ENCODE measurements around the gene ACTR6. TPM values are rescaled to one million over a fixed set of nuclear protein-coding genes. Genes with fewer than 3 reads are reported as not detected.

Gene ACTR6
- total and polyA plus RNA-seq, 2 experiments from 2014 or later: 15.8 to 28.0 TPM

- no peaks in the 10 kb centered on the region for H3K36me3 ChIP-seq
- H3K27me3 ChIP-seq: no peaks in the 10 kb centered on the region
- TF ChIP-seq CTCF (IDR thresholded peaks at IDR 0.05; ENCODE audit: low read depth, low read length): no peak
These were observed 10.8 kb upstream of the ACTR6 start for GRCh38 chr12:100189636-100190394.

GRCh38 chr12:100193085-100193484, 7.5 kb upstream of the ACTR6 start:
- DNase-seq (ENCODE audit: low read depth in 1 of 2, low spot score in 1 of 2): no peak
- no peak for TF ChIP-seq CTCF (IDR thresholded peaks at IDR 0.05; ENCODE audit: low read depth, low read length)
- H3K27me3 ChIP-seq: no peaks in the 10 kb centered on the region
- no peaks in the 10 kb centered on the region for H3K4me1 ChIP-seq (ENCODE audit: low read depth)
- H3K36me3 ChIP-seq: no peaks in the 10 kb centered on the region
- H3K9me3 ChIP-seq (ENCODE audit: low read depth): no peaks in the 10 kb centered on the region
- no peak overlapping the region for H3K27ac ChIP-seq
- H3K4me3 ChIP-seq: no peak overlapping the region

More at GRCh38 chr12:100189636-100190394, 10.8 kb upstream of the ACTR6 start:
- DNase-seq (ENCODE audit: low read depth in 1 of 2, low spot score in 1 of 2): no peak
- Histone ChIP-seq H3K9me3 (ENCODE audit: low read depth) (no peaks in the 10 kb centered on the region), H3K4me1 (ENCODE audit: low read depth) (peaks cover 4% of the 10 kb centered on the region), H3K4me3 (no peak overlapping the region), H3K27ac (no peak overlapping the region)

GRCh38 chr12:100197486-100197885, 3.1 kb upstream of the ACTR6 start:
- Histone ChIP-seq H3K27me3 (no peaks in the 10 kb centered on the region), H3K4me1 (ENCODE audit: low read depth) (no peaks in the 10 kb centered on the region), H3K4me3 (no peak overlapping the region), H3K27ac (no peak overlapping the region), H3K9me3 (ENCODE audit: low read depth) (no peaks in the 10 kb centered on the region), H3K36me3 (no peaks in the 10 kb centered on the region)
- DNase-seq (ENCODE audit: low read depth in 1 of 2, low spot score in 1 of 2): no peak
- no peak for TF ChIP-seq CTCF (IDR thresholded peaks at IDR 0.05; ENCODE audit: low read depth, low read length)

- no peak overlapping the region for H3K27ac ChIP-seq
These were observed 1.6 kb upstream of the ACTR6 start for GRCh38 chr12:100199023-100199346.

GRCh38 chr12:100199347-100200149, 1.1 kb upstream of the ACTR6 start:
- no peak for TF ChIP-seq CTCF (IDR thresholded peaks at IDR 0.05; ENCODE audit: low read depth, low read length)
- Histone ChIP-seq H3K36me3 (no peaks in the 10 kb centered on the region), H3K4me1 (ENCODE audit: low read depth) (no peaks in the 10 kb centered on the region), H3K4me3 (peak overlapping the region; percentile 77), H3K27ac (peak overlapping the region; percentile 17), H3K27me3 (no peaks in the 10 kb centered on the region), H3K9me3 (ENCODE audit: low read depth) (no peaks in the 10 kb centered on the region)
- peak; percentile 21 to 77 for DNase-seq (ENCODE audit: low read depth in 1 of 2, low spot score in 1 of 2)

More at GRCh38 chr12:100199023-100199346, 1.6 kb upstream of the ACTR6 start:
- Histone ChIP-seq H3K27me3 (no peaks in the 10 kb centered on the region), H3K4me3 (peak overlapping the region; percentile 77), H3K36me3 (no peaks in the 10 kb centered on the region), H3K4me1 (ENCODE audit: low read depth) (no peaks in the 10 kb centered on the region), H3K9me3 (ENCODE audit: low read depth) (no peaks in the 10 kb centered on the region)
- no peak for DNase-seq (ENCODE audit: low read depth in 1 of 2, low spot score in 1 of 2)
- no peak for TF ChIP-seq CTCF (IDR thresholded peaks at IDR 0.05; ENCODE audit: low read depth, low read length)

Data from cardiac muscle cell (in vitro differentiated cells and primary cell).